ENCODE results near the gene EXOC5.

DNA sequence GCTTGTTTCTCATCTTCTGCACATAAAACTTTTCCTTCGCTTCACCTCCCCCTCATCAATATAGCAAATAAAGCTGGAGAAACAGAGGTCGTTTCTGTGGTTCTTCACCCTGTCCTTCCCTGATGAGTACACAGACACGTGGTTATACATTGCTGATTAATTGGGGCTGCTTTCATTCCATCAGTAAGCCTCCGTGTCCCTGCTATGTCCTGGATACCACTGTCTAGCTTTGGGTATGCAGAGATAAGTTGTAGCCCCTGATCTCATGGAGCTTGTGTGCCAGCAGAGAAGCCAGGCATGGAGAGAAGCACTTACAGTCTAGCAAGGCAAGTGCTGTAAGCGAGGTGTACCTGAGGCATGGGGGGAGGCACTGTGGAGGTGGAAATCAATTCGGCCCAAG is 108.4 kb downstream of the EXOC5 start:
- TF ChIP-seq, protein P1, sequence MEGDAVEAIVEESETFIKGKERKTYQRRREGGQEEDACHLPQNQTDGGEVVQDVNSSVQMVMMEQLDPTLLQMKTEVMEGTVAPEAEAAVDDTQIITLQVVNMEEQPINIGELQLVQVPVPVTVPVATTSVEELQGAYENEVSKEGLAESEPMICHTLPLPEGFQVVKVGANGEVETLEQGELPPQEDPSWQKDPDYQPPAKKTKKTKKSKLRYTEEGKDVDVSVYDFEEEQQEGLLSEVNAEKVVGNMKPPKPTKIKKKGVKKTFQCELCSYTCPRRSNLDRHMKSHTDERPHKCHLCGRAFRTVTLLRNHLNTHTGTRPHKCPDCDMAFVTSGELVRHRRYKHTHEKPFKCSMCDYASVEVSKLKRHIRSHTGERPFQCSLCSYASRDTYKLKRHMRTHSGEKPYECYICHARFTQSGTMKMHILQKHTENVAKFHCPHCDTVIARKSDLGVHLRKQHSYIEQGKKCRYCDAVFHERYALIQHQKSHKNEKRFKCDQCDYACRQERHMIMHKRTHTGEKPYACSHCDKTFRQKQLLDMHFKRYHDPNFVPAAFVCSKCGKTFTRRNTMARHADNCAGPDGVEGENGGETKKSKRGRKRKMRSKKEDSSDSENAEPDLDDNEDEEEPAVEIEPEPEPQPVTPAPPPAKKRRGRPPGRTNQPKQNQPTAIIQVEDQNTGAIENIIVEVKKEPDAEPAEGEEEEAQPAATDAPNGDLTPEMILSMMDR (conservative IDR thresholded peaks at IDR 0.05): no peak
- no peak for TF ChIP-seq ZFX (IDR thresholded peaks at IDR 0.05)

Measured in C4-2B (cell line).